PC-3 (cell line): Measurements from ENCODE around the gene ARMC12. TPM values are rescaled to one million over a fixed set of nuclear protein-coding genes. Genes with fewer than 3 reads are reported as not detected.

Source experiments
- ATAC-seq: fragments of 200-7000 bp; cut with Tn5 transposase; 2 replicates; pipeline ENCODE4 v1.9.1; 2020; ENCODE audit warnings: mild to moderate bottlenecking, moderate library complexity
- BruUV-seq: library from RNA; stranded (reverse); fragments of 400-500 nt; replicated peaks from 2 replicates; lab custom pipeline; 2021; lab: Mats Ljungman, UMichigan
- CTCF ChIA-PET: fragments of 300-600 bp; sonication (Branson Sonifier 250); formaldehyde crosslinking; loops from one replicate; lab custom pipeline; 2022; ENCODE audit warnings: antibody characterized with exemption; lab: Charles Lee
- POLR2A ChIA-PET: fragments of 300-600 bp; sonication (Branson Sonifier 250); formaldehyde crosslinking; loops from one replicate; lab custom pipeline; 2022; ENCODE audit warnings: antibody characterized with exemption; ENCODE audit not compliant: unreplicated experiment; lab: Charles Lee
- DNase-seq: peaks from one replicate; pipeline ENCODE4 v3.0.0-alpha.2; 2015
- H2AFZ ChIP-seq: fragments of 300-600 bp; sonication (generic); 2 replicates; pipeline ENCODE4 v1.6.0; 2016; ENCODE audit warnings: antibody characterized with exemption, low read length
- H3F3A ChIP-seq: fragments of 300-600 bp; sonication (generic); one replicate; pipeline ENCODE4 v1.6.0; 2017; ENCODE audit warnings: antibody characterized with exemption, low read length, control low read depth, mild to moderate bottlenecking; ENCODE audit not compliant: unreplicated experiment
- H3K27ac ChIP-seq: fragments of 300-600 bp; sonication (generic); 2 replicates; pipeline ENCODE4 v1.5.1; 2016; ENCODE audit warnings: mild to moderate bottlenecking, low read length
- H3K27me3 ChIP-seq: fragments of 300-600 bp; sonication (generic); 2 replicates; pipeline ENCODE4 v1.6.1; 2016; ENCODE audit warnings: low read length, mixed read lengths
- H3K36me3 ChIP-seq: fragments of 300-600 bp; sonication (generic); 2 replicates; pipeline ENCODE4 v1.6.1; 2016; ENCODE audit warnings: low read depth, mixed run types, low read length, mixed read lengths
- H3K4me1 ChIP-seq: fragments of 300-600 bp; sonication (generic); 2 replicates; pipeline ENCODE4 v1.5.1; 2016; ENCODE audit warnings: low read length; ENCODE audit not compliant: insufficient read depth
- H3K4me2 ChIP-seq: fragments of 300-600 bp; sonication (generic); 2 replicates; pipeline ENCODE4 v1.6.0; 2016; ENCODE audit warnings: low read length
- H3K4me3 ChIP-seq: fragments of 300-600 bp; sonication (generic); 2 replicates; pipeline ENCODE4 v1.5.1; 2016; ENCODE audit warnings: mild to moderate bottlenecking, low read length, mixed read lengths
- H3K79me2 ChIP-seq: fragments of 300-600 bp; sonication (generic); 2 replicates; pipeline ENCODE4 v1.6.1; 2017; ENCODE audit warnings: low read length, mixed read lengths
- H3K9ac ChIP-seq: fragments of 300-600 bp; sonication (generic); 2 replicates; pipeline ENCODE4 v1.6.0; 2016; ENCODE audit warnings: mild to moderate bottlenecking, low read length
- H3K9me2 ChIP-seq: fragments of 300-600 bp; sonication (generic); replicated peaks from 2 replicates; pipeline ENCODE4 v1.6.1; 2016; ENCODE audit warnings: mixed run types, low read length, mixed read lengths
- H3K9me3 ChIP-seq: fragments of 300-600 bp; sonication (generic); 2 replicates; pipeline ENCODE4 v1.6.1; 2016; ENCODE audit warnings: low read length, mixed read lengths
- H4K20me1 ChIP-seq: fragments of 300-600 bp; sonication (generic); 2 replicates; pipeline ENCODE4 v1.6.1; 2016; ENCODE audit warnings: low read length, mixed read lengths
- EZH2 ChIP-seq: fragments of 300-600 bp; sonication (generic); IDR thresholded peaks from one replicate; pipeline ENCODE4 v1.6.1; 2017; ENCODE audit warnings: antibody characterized with exemption, mild to moderate bottlenecking, low read length; ENCODE audit not compliant: unreplicated experiment
- EZH2phosphoT487 ChIP-seq: fragments of 300-600 bp; sonication (generic); IDR thresholded peaks from 2 replicates; pipeline ENCODE4 v1.6.1; 2018; ENCODE audit warnings: mild to moderate bottlenecking, antibody characterized with exemption, low read length, borderline replicate concordance
- intact Hi-C: fragments of 100-400 bp; cut with micrococcal nuclease; formaldehyde crosslinking; loops from 2 replicates; pipeline ENCODE4 v1.9.0; 2023
- total RNA-seq: library from RNA; depleted of rRNA; stranded (reverse); fragments of >200 nt; gene quantifications from 2 replicates; pipeline ENCODE4 v1.2.3, GENCODE V29; 2014
- TF ChIP-seq, protein P1 (sequence below): fragments of 300-600 bp; sonication (generic); conservative IDR thresholded peaks from 2 replicates; pipeline ENCODE4 v1.5.1; 2017; ENCODE audit warnings: antibody characterized with exemption, low read depth, mild to moderate bottlenecking, low read length

The ARMC12 gene
- total RNA-seq, 1 experiment from 2014 or later, result not detected

- ChIA-PET POLR2A (no interaction called here), CTCF (no interaction called here)
- no peak within 1 kb of the TSS for H3K27ac ChIP-seq
- peak; percentile 74 for ATAC-seq
- no peaks in the 10 kb centered on the region for H4K20me1 ChIP-seq
- TF ChIP-seq, protein P1, sequence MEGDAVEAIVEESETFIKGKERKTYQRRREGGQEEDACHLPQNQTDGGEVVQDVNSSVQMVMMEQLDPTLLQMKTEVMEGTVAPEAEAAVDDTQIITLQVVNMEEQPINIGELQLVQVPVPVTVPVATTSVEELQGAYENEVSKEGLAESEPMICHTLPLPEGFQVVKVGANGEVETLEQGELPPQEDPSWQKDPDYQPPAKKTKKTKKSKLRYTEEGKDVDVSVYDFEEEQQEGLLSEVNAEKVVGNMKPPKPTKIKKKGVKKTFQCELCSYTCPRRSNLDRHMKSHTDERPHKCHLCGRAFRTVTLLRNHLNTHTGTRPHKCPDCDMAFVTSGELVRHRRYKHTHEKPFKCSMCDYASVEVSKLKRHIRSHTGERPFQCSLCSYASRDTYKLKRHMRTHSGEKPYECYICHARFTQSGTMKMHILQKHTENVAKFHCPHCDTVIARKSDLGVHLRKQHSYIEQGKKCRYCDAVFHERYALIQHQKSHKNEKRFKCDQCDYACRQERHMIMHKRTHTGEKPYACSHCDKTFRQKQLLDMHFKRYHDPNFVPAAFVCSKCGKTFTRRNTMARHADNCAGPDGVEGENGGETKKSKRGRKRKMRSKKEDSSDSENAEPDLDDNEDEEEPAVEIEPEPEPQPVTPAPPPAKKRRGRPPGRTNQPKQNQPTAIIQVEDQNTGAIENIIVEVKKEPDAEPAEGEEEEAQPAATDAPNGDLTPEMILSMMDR, result no peak
- TF ChIP-seq EZH2phosphoT487, result no peak
- no peak for TF ChIP-seq EZH2
- no peaks in the 10 kb centered on the region for H3K9me3 ChIP-seq
- H3K36me3 ChIP-seq, result no peaks in the 10 kb centered on the region
- no peaks in the 10 kb centered on the region for H3K27me3 ChIP-seq
- H3K4me1 ChIP-seq, result no peaks in the 10 kb centered on the region
- BruUV-seq, result no TSS peak
- H2AFZ ChIP-seq, result peak within 1 kb of the TSS; percentile 86
- DNase-seq, result peak; percentile 40
- intact Hi-C loops, result no loop called here
- H3F3A ChIP-seq, result no peaks in the 10 kb centered on the region
- no peaks in the 10 kb centered on the region for H3K79me2 ChIP-seq
- no peak within 1 kb of the TSS for H3K9ac ChIP-seq
- no peaks in the 10 kb centered on the region for H3K9me2 ChIP-seq
- peak within 1 kb of the TSS; percentile 89 for H3K4me2 ChIP-seq
- peak within 1 kb of the TSS; percentile 73 for H3K4me3 ChIP-seq
Observed at GRCh38 chr6:35776364-35777215, 39.8 kb downstream of the ARMC12 start, which contains the start of gene CLPSL2. CLPSL2 (plus strand) TSS chr6:35776598; CDS start chr6:35776619, 21 bp downstream.

GRCh38 chr6:35777356-35778102, 40.7 kb downstream of the ARMC12 start:
- H3K9ac ChIP-seq, result no peak overlapping the region
- no peaks in the 10 kb centered on the region for H3K9me2 ChIP-seq
- TF ChIP-seq, protein P1, result no peak
- TF ChIP-seq EZH2phosphoT487 (no peak), EZH2 (no peak)
- H3K79me2 ChIP-seq, result no peaks in the 10 kb centered on the region
- H3K36me3 ChIP-seq, result no peaks in the 10 kb centered on the region
- H4K20me1 ChIP-seq, result no peaks in the 10 kb centered on the region
- CTCF ChIA-PET, result interaction anchor here (0.6 kb wide), 1 partner anchor 103 kb away, joined by 4 read pairs; no protein-coding TSS in a partner anchor
- no peak overlapping the region for H2AFZ ChIP-seq
- ATAC-seq, result no peak; the same call in 1 of the 2 replicates
- no peak for DNase-seq
- no TSS peak for BruUV-seq
- POLR2A ChIA-PET, result no interaction called here
- H3F3A ChIP-seq, result no peaks in the 10 kb centered on the region
- no peak overlapping the region for H3K27ac ChIP-seq
- no peaks in the 10 kb centered on the region for H3K27me3 ChIP-seq
- no peaks in the 10 kb centered on the region for H3K9me3 ChIP-seq
- no peak overlapping the region for H3K4me2 ChIP-seq
- intact Hi-C loops, result no loop called here
- H3K4me1 ChIP-seq, result no peaks in the 10 kb centered on the region
- no peak overlapping the region for H3K4me3 ChIP-seq
